GM21825 (cell line): ENCODE results near the gene KYAT1.
"Not testable (repeated sequence)": the region's sequence is repeated elsewhere in the genome, so short reads cannot be mapped to it uniquely, and the experiment has no call there.

ENCODE experiments used
- ATAC-seq: cut with Tn5 transposase; IDR thresholded peaks from one replicate; pipeline ENCODE4 v1.9.1; 2021; ENCODE audit warnings: mild to moderate bottlenecking, moderate library complexity; ENCODE audit not compliant: unreplicated experiment

The KYAT1 gene

GRCh38 chr9:128820665-128821583 lies 60.8 kb downstream of the KYAT1 start:
- no peak for ATAC-seq

GRCh38 chr9:128819716-128820664 lies 61.8 kb downstream of the KYAT1 start:
- ATAC-seq: no peak

DNA sequence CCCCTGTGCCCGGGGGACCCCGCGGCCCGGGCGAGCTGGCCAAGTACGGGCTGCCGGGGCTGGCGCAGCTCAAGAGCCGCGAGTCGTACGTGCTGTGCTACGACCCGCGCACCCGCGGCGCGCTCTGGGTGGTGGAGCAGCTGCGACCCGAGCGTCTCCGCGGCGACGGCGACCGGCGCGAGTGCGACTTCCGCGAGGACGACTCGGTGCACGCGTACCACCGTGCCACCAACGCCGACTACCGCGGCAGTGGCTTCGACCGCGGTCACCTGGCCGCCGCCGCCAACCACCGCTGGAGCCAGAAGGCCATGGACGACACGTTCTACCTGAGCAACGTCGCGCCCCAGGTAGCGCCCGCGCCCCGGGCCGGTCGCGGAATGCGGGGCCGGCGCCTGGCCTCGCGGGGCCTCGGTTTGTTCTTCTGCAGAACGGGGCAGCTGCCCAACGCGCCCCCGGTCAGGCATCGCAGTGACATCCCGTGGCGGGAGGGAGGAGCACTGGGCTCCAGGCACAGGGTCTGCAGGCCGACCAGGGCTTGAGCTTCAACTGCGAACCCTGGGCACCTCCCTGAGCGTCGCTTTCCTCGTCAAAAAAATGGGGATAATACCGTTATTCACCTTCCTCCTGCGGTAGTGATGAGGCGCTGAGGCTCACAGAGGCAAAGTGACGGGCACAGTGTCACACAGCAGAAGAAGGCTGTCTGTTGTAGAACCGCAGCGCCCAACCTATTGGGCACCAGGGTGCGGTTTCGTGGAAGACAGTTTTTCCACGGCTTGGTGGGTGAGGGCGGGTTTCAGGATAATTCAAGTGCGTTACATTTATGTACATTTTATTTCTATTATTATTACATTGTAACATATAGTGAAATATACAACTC lies 62.7 kb downstream of the KYAT1 start:
- peak; percentile 27 for ATAC-seq

- peak; percentile 92 for ATAC-seq
Observed at GRCh38 chr9:128818099-128818838, 63.5 kb downstream of the KYAT1 start, which contains the start of gene ENDOG. Gene ENDOG (plus strand): TSS chr9:128818500. CDS start chr9:128818685, 185 bp downstream.

DNA sequence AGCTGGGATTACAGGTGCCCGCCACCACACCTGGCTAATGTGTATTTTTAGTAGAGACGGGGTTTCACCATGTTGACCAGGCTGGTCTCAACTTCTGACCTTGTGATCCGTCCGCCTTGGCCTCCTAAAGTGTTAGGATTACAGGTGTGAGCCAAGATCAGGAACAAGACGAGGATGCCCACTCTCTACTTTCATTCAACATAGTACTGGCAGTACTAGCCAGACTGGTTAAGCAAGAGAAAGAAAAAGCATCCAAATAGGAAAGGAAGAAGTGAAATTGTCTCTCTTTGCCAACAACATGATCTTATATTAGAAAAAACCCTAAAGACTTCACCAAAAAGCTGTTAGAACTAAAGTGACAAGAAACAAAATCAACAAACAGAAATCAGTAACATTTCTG lies 70.9 kb downstream of the KYAT1 start:
- ATAC-seq: no peak

DNA sequence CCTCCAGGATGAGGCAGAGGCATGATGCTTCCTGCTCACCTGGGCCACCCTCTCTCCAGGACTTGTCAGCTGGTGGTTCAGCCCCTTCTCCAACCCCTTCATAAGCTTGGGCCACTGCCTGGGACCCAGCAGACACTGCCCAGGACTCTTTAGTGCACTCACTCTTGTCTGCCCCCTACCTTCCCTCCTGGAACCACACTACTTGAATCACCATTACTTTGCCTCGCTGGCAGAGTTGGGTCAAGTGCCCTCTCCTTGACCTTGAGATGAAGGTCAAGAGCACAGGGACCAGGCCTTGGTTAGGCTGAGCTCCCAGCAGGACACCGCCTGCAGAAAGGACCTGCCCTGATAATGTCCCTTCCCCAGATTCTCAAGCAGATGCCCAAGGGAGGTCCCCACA lies 71.9 kb downstream of the KYAT1 start:
- no peak for ATAC-seq

DNA sequence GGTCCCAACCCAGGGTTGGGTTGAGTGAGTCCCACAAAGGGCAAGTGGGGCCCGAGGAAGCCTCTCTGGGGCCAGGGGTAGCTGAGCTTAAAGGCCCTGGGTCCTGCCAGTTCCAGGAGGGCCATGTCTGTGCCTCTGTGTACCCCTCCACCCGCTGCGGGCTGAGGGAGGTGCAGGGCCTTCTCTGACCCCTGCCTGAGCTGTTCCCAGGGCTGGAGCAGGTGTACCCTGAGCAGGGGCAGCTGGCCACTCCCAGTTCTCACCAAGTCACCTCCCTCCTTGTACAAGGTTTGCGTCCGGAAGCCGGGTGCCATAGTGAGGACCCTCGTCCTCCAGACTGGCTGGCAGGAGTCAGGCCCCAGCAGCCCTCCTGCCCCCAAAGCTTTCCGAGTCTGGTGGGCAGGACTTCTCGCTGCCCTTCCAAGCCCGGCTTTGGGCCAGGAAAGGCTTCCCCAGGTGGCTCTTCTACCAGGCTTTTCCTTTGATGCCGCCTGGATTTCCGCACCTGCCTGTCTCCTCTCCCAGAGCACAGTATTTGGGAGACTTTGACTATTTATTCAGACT lies 72.6 kb downstream of the KYAT1 start:
- ATAC-seq: no peak

- ATAC-seq: no peak
Observed at GRCh38 chr9:128808543-128808942, 73.2 kb downstream of the KYAT1 start.

DNA sequence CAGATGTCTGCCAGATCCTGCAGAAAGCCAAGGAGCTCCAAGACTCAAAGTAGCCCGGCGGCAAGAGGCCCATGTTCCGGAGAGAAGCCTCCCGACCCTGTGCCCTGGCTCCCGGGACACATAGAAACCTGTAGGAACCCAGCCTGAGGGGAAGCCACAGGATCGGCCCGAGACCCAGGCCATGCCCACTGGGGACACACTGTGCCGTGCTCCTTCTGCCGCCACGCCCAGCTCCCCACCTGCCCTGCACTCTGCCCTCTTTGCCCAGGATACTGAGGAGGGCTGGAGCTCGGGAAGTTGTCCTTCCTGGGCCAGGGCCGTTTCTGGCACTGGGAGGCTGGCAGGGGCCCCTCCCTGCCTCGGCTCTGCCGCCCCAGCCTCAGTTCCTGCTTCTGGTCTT lies 73.9 kb downstream of the KYAT1 start:
- ATAC-seq: no peak

GRCh38 chr9:128805661-128806060 lies 76.1 kb downstream of the KYAT1 start:
- ATAC-seq: no peak

DNA sequence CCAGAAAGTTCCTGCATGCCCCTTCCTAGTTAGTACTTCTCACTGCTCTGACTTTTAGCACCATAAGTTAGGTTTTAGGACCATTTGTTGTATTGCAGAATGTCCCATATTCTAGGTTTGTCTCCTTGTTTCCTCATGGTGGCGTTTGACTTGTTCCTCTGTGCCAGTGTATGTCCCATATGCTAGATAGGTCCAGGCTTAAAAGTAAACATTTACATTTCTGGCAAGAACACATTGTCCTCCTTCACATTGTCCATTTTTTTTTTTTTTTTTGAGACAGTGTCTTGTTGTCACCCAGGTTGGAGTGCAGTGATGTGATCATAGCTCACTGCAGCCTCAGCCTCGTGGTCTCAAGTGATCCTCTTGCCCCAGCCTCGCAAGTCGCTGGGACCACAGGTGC lies 79.3 kb downstream of the KYAT1 start:
- no peak for ATAC-seq

DNA sequence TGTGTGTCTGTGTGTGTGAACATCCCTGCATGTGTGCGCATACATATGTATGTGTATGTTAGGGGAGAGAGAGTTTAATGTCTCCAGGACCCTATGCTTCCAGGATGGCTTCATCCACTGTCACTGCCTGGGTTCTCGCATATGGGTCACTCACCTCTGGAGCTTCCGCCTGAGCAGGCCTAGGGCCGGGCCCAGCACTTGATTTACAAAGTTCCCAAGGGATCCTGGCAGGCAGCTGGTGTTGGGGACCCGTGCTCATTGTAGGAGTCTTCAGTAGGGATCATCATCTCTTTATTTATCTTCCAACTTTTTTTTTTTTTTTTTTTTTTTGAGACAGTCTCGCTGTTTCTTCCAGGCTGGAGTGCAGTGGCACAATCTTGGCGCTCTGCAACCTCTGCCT lies 81.7 kb downstream of the KYAT1 start:
- no peak for ATAC-seq

DNA sequence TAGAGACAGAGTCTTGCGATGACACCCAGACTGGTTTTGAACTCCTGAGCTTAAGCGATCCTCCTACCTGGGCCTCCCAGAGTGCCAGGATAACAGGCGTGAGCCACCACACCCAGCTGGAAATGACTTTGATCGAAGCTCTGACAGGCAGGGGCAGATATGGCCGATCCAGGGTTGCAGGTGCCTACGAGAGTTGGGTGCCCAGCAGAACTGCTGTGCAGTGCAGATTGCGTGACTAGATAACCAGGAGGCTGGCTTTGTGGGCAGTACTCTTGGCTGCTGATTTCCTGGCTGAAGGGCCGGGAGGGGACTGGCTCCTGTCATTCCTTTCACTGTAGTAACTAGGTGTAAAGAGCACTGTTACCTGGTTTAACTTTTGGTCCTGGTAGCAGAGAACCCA lies 82.9 kb downstream of the KYAT1 start:
- no peak for ATAC-seq

DNA sequence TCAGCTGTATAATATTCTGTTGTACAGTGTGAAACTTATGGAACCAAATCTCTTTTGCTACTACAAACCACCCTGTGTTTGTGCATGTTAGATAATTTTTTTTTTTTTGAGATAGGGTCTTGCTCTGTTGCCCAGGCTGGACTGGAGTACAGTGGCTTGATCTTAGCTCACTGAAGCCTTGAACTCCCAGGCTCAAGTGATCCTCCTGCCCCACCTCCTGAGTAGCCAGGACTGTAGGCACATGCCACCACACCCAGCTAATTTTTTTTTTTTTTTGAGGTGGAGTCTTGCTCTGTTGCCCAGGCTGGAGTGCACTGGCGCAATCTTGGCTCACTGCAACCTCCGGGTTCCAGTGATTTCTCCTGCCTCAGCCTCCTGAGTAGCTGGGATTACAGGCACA lies 86.8 kb downstream of the KYAT1 start:
- not testable (repeated sequence) for ATAC-seq

DNA sequence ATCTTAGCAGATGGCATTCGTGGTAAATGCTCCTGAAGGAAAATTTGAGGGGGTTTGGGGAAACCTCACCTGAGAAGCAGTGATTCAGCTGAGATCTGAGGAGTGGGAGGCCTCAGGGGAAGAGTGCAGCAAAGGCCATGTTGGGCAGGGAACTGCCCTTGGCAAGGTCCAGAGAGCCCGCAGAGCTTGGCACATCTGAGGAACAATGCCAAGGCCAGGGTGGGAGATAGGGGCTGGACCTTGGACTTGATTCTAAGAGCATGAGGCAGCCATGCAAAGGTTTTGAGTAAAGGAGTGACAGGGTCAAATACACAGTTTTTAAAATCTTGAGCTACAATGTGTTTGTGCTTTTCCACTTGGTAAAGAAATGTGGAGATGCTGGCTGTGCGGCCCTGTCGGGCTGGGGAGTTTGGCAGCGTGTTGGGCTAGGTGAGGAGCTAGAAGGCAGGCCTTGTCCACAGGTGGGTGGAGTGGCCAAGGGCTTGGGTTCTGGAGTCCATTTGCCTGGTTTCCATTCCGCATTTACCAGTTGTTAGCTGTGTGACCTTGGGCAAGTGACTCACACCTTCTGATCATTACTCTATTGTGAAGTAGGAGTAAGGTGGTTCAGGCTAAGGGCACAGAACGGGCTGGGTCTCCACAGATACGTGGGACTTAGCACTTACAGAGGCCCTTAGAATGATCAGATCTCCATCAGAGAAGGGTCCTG lies 88.6 kb downstream of the KYAT1 start:
- ATAC-seq: no peak

GRCh38 chr9:128792134-128792533 lies 89.6 kb downstream of the KYAT1 start:
- no peak for ATAC-seq

DNA sequence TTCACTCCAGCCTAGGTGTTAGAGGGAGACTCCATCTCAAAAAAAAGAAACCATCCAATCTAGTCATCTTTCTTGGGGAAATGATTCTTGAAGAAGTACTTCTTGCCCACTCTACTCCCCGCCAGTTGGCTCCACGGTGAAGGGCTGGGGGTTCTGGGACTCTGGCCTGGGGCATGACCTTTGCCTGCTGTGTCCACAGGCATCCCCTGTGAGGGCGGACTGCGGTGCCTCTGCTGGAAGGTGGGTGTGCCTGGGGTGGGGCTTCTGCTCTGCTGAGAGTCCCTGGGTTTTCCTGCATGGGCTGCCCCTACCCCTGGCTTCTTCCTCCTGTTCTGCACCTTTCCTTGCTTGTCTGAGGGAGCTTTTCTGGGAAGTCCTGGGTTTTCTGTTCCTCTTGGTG lies 91.2 kb downstream of the KYAT1 start:
- no peak for ATAC-seq

- no peak for ATAC-seq
Observed at GRCh38 chr9:128788445-128788844, 93.3 kb downstream of the KYAT1 start.

DNA sequence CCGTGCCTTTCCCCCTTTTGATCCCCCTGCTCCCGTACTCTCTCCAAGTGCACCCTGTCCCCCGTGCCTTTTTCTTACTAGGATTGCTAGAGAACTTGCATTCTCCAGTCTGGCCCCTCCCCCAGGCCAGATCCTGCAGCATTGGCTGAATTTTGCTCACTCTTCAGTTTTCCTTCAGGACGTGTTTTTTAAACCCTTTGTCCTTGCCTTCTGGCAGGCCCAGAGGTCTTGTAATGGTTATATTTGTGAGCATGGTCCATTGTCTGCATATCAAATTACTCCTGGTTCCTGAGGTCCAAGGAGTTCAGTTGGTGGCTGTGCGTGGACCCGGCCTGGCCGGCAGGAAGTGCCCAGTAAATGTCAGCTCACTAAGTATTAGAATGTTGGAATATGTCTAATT lies 94.1 kb downstream of the KYAT1 start:
- ATAC-seq: no peak
